IMR-90 (cell line): ENCODE data around the gene ZNF630. TPM values are rescaled to one million over a fixed set of nuclear protein-coding genes. Genes with fewer than 3 reads are reported as not detected.
"Not testable (repeated sequence)": the region's sequence is repeated elsewhere in the genome, so short reads cannot be mapped to it uniquely, and the experiment has no call there.

Source experiments
- ATAC-seq: fragments of 200-7000 bp; cut with Tn5 transposase; 2 replicates; pipeline ENCODE4 v1.9.1; 2020; ENCODE audit warnings: low read depth, mild to moderate bottlenecking, moderate library complexity
- BruUV-seq: library from RNA; stranded (reverse); fragments of 400-500 nt; replicated peaks from 2 replicates; lab custom pipeline; 2021; lab: Mats Ljungman, UMichigan
- CTCF ChIA-PET: fragments of 300-600 bp; formaldehyde crosslinking; extraction: SDS; loops from one replicate; lab custom pipeline; 2021; ENCODE audit warnings: antibody characterized with exemption; lab: Yijun Ruan, JAX
- POLR2A ChIA-PET: fragments of 300-600 bp; sonication (Branson Sonifier 250); formaldehyde crosslinking; loops from one replicate; lab custom pipeline; 2022; ENCODE audit warnings: antibody characterized with exemption; ENCODE audit not compliant: unreplicated experiment; lab: Charles Lee
- DNase-seq: peaks from one replicate; pipeline ENCODE4 v3.0.0; 2013
- H2AFZ ChIP-seq: replicated peaks from 2 replicates; pipeline ENCODE3; 2013; ENCODE audit warnings: low read length, mild to moderate bottlenecking; ENCODE audit not compliant: poor library complexity
- H2AK5ac ChIP-seq: 2 replicates; pipeline ENCODE4 v1.6.1; 2013; ENCODE audit warnings: low read depth, low read length, inconsistent platforms
- H2AK9ac ChIP-seq: replicated peaks from 2 replicates; pipeline ENCODE3; 2013; ENCODE audit warnings: mild to moderate bottlenecking, low read depth, low read length, moderate library complexity; ENCODE audit not compliant: poor library complexity
- H2BK120ac ChIP-seq: 2 replicates; pipeline ENCODE4 v1.6.1; 2013; ENCODE audit warnings: low read depth, low read length, inconsistent platforms
- H2BK15ac ChIP-seq: 3 replicates; pipeline ENCODE4 v1.6.1; 2013; ENCODE audit warnings: low read depth, low read length, inconsistent platforms
- H2BK20ac ChIP-seq: 2 replicates; pipeline ENCODE4 v1.6.1; 2013; ENCODE audit warnings: low read depth, mild to moderate bottlenecking, inconsistent platforms, low read length, moderate library complexity
- H2BK5ac ChIP-seq: 2 replicates; pipeline ENCODE4 v1.6.1; 2013; ENCODE audit warnings: mild to moderate bottlenecking, low read depth, low read length, inconsistent platforms; ENCODE audit not compliant: poor library complexity, severe bottlenecking
- H3K14ac ChIP-seq: replicated peaks from 2 replicates; pipeline ENCODE4 v1.6.1; 2013; ENCODE audit warnings: low read depth, low read length, inconsistent platforms
- H3K18ac ChIP-seq: 2 replicates; pipeline ENCODE4 v1.6.1; 2013; ENCODE audit warnings: low read depth, low read length, control low read depth
- H3K23ac ChIP-seq: 2 replicates; pipeline ENCODE4 v1.6.1; 2013; ENCODE audit warnings: low read depth, low read length, inconsistent platforms
- H3K27ac ChIP-seq: 2 replicates; pipeline ENCODE4 v1.5.1; 2013; ENCODE audit warnings: mild to moderate bottlenecking, control low read depth, low read length; ENCODE audit not compliant: insufficient read depth
- H3K27me3 ChIP-seq: 2 replicates; pipeline ENCODE4 v1.6.1; 2013; ENCODE audit warnings: low read length; ENCODE audit not compliant: control insufficient read depth, insufficient read depth
- H3K36me3 ChIP-seq: 2 replicates; pipeline ENCODE4 v1.6.1; 2013; ENCODE audit warnings: low read length, mixed read lengths; ENCODE audit not compliant: control insufficient read depth, insufficient read depth
- H3K4ac ChIP-seq: 2 replicates; pipeline ENCODE4 v1.6.1; 2013; ENCODE audit warnings: low read depth, low read length, inconsistent platforms
- H3K4me1 ChIP-seq: 2 replicates; pipeline ENCODE4 v1.6.1; 2013; ENCODE audit warnings: low read length, mixed read lengths; ENCODE audit not compliant: control insufficient read depth, insufficient read depth
- H3K4me2 ChIP-seq: 2 replicates; pipeline ENCODE4 v1.6.1; 2013; ENCODE audit warnings: low read depth, mild to moderate bottlenecking, control low read depth, low read length, moderate library complexity
- H3K4me3 ChIP-seq: 2 replicates; pipeline ENCODE4 v1.5.1; 2013; ENCODE audit warnings: low read depth, mild to moderate bottlenecking, control low read depth, low read length, moderate library complexity; ENCODE audit not compliant: insufficient read depth
- H3K56ac ChIP-seq: 2 replicates; pipeline ENCODE4 v1.6.1; 2013; ENCODE audit warnings: low read length, inconsistent platforms; ENCODE audit not compliant: insufficient read depth; ENCODE audit errors: extremely low read depth
- H3K79me1 ChIP-seq, 2 experiments: 2 replicates each; pipeline ENCODE4 v1.6.1; 2013; ENCODE audit warnings: low read length in 2 of 2, inconsistent platforms in 1 of 2, low read depth in 1 of 2
- H3K9ac ChIP-seq: 2 replicates; pipeline ENCODE4 v1.6.1; 2013; ENCODE audit warnings: low read depth, low read length, control low read depth
- H3K9me1 ChIP-seq: 2 replicates; pipeline ENCODE4 v1.6.1; 2013; ENCODE audit warnings: low read length, inconsistent platforms; ENCODE audit not compliant: insufficient read depth
- H3K9me3 ChIP-seq: 2 replicates; pipeline ENCODE4 v1.6.1; 2013; ENCODE audit warnings: low read length; ENCODE audit not compliant: control insufficient read depth, insufficient read depth
- H4K20me1 ChIP-seq: 2 replicates; pipeline ENCODE4 v1.6.1; 2013; ENCODE audit warnings: low read length, inconsistent platforms; ENCODE audit not compliant: insufficient read depth
- H4K5ac ChIP-seq: 2 replicates; pipeline ENCODE4 v1.6.1; 2013; ENCODE audit warnings: mild to moderate bottlenecking, low read depth, low read length, control low read depth
- H4K8ac ChIP-seq, 2 experiments: 2 replicates each; pipeline ENCODE4 v1.6.1; 2013; ENCODE audit warnings: low read depth in 2 of 2, low read length in 2 of 2, control low read depth in 1 of 2, inconsistent platforms in 1 of 2
- H4K91ac ChIP-seq: 2 replicates; pipeline ENCODE4 v1.6.1; 2013; ENCODE audit warnings: low read depth, low read length, inconsistent platforms; ENCODE audit not compliant: insufficient read depth
- WGBS, 2 experiments: methylation state at CpG; one replicate each; pipeline versions ENCODE4 v1.1.5 to v1.1.7; 2013; ENCODE audit warnings: missing lambda C conversion rate in 2 of 2; ENCODE audit not compliant: insufficient read length in 1 of 2; ENCODE audit errors: extremely low coverage in 2 of 2; 5-methylcytosine and 5-hydroxymethylcytosine counted together
- dilution Hi-C: fragments of 300-500 bp; cut with HindIII; formaldehyde crosslinking; loops from one replicate; pipeline ENCODE4 v1.14.3; 2018; ENCODE audit warnings: low sequenced_read_pairs; ENCODE audit not compliant: unreplicated experiment
- in situ Hi-C: fragments of 300-500 bp; cut with MboI; formaldehyde crosslinking; loops from 3 replicates; pipeline ENCODE4 v1.14.3; 2019; ENCODE audit warnings: low sequenced_read_pairs, inconsistent platforms, mixed read lengths
- intact Hi-C: fragments of 100-400 bp; cut with micrococcal nuclease; formaldehyde crosslinking; loops from 2 replicates; pipeline ENCODE4 v1.10.0; 2022
- polyA plus RNA-seq, 3 experiments: library from polyadenylated mRNA; depleted of rRNA; stranded (reverse); fragments of >200 nt; gene quantifications; 2 replicates each; pipeline ENCODE4 v1.2.3, GENCODE V29; 2012; ENCODE audit warnings: low replicate concordance in 1 of 3
- total RNA-seq: library from RNA; depleted of rRNA; stranded (reverse); fragments of >200 nt; gene quantifications from 2 replicates; pipeline ENCODE4 v1.2.3, GENCODE V29; 2012

ZNF630 gene
- total and polyA plus RNA-seq, 2 of the 4 experiments (the other 2 are of a cell fraction): 0.24 to 0.54 TPM

DNA sequence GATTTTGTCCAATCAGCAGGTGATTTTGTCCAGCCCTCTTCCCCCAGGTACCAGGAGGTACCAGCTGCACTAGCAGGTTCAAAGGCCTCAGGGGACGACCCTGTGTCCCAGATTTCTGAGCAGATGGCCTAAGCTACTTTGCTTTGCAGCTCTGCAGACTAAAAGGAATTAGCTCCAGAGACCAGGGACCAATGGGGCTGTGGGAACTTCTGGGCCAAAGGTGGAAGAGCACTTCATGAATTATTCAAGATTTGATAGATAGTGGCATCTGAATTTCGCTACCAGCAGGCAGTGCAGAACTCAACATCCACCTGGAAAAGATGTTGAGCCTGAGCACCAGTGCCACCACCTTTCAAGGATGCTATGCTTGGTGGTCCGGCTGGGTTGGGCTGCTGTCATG, 21.1 kb upstream of the ZNF630 start:
- H3K4me3 ChIP-seq, H2BK15ac ChIP-seq, H3K9ac ChIP-seq, DNase-seq, H3K56ac ChIP-seq, POLR2A ChIA-PET, H4K8ac ChIP-seq, H2BK5ac ChIP-seq, ATAC-seq, H3K4me2 ChIP-seq, in situ Hi-C loops, BruUV-seq, H3K27ac ChIP-seq, H4K5ac ChIP-seq, H4K91ac ChIP-seq, H3K4me1 ChIP-seq, H3K27me3 ChIP-seq, H2AK9ac ChIP-seq, H3K79me1 ChIP-seq, H4K20me1 ChIP-seq, H3K9me1 ChIP-seq, H3K14ac ChIP-seq, H3K36me3 ChIP-seq, H3K18ac ChIP-seq, H2BK120ac ChIP-seq, H2AFZ ChIP-seq, CTCF ChIA-PET, H2BK20ac ChIP-seq, dilution Hi-C loops, intact Hi-C loops, H3K9me3 ChIP-seq, H2AK5ac ChIP-seq, H3K4ac ChIP-seq, H3K23ac ChIP-seq: not testable (repeated sequence)
- 25% methylated on average over 2 of the region's 3 CpGs; no CpG with 5 or more reads in 1 of the 2 experiments for WGBS, 2 experiments
